ENCODE data around the gene SLC25A44.

DNA sequence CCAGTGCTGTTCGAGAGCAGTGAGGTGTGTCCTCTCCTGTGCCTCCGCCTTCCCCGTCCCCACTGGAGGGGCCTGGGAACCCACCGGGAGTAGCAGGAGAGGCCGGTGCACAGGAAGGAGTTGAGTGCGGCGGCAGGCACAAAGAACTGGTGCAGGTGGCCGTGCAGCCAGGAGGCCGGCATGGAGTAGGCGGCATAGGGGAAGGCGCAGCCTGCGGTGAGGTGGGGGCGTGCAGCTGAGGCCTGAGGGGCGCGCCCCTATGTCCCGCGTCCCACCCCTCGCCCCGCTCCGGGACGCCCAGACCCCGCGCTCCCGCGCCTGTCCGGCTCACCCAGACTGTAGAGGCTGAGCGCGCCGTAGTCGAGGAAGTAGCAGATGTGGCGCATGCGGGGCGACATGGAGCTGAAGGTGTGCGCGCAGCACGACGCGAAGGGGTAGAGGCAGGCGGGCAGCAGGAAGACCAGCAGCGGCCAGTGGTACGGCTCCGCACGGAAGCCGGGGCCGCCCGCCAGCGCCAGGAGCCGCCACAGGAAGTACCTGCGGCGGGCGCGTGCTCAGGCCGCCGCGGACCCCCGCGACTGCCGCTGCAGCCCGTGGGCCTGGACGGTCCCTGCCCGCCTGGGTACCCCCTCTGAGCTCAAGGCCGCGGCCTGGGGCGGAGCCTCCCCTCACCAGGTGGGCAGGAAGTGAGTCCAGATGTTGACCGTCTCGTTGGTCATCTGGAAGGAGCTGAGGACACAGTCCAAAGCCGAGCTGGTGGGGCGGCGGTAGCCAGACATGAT, 51.7 kb downstream of the SLC25A44 start:
- no peak for TF ChIP-seq POLR2AphosphoS5 (IDR thresholded peaks at IDR 0.05)
- no peak for TF ChIP-seq CTCF (IDR thresholded peaks at IDR 0.05)
- no peak for TF ChIP-seq POLR2A (IDR thresholded peaks at IDR 0.05)

Measured in stomach (tissue), 4 donors.